Mucosa of stomach (tissue), 1 donor: ENCODE data around the gene SPAG6.

Experiments used
- H3K27me3 ChIP-seq: one replicate; pipeline ENCODE4 v1.7.0; 2013; ENCODE audit warnings: mild to moderate bottlenecking, low read length; ENCODE audit not compliant: control insufficient read depth, insufficient read depth
- H3K36me3 ChIP-seq: one replicate; pipeline ENCODE4 v1.7.0; 2013; ENCODE audit warnings: low read length; ENCODE audit not compliant: control insufficient read depth, insufficient read depth
- H3K4me1 ChIP-seq: one replicate; pipeline ENCODE4 v1.7.0; 2013; ENCODE audit warnings: mild to moderate bottlenecking, low read length; ENCODE audit not compliant: control insufficient read depth, insufficient read depth
- H3K4me3 ChIP-seq: one replicate; pipeline ENCODE4 v1.7.0; 2013; ENCODE audit warnings: low read length
- H3K9ac ChIP-seq: one replicate; pipeline ENCODE4 v1.7.0; 2013; ENCODE audit warnings: mild to moderate bottlenecking, low read length, moderate library complexity
- H3K9me3 ChIP-seq: one replicate; pipeline ENCODE4 v1.7.0; 2013; ENCODE audit warnings: mild to moderate bottlenecking, low read length, moderate library complexity; ENCODE audit not compliant: control insufficient read depth
- donor health status: Pancreatic carcinoma.

The SPAG6 gene

GRCh38 chr10:22338931-22339330, 6.4 kb upstream of the SPAG6 start:
- H3K4me3 ChIP-seq: no peak overlapping the region
- H3K9ac ChIP-seq: no peak overlapping the region
- no peaks in the 10 kb centered on the region for H3K36me3 ChIP-seq
- peaks cover 5% of the 10 kb centered on the region for H3K9me3 ChIP-seq
- peaks cover 91% of the 10 kb centered on the region for H3K27me3 ChIP-seq
- peaks cover 32% of the 10 kb centered on the region for H3K4me1 ChIP-seq

GRCh38 chr10:22339761-22340328, 5.5 kb upstream of the SPAG6 start:
- Histone ChIP-seq H3K27me3 (peaks cover 91% of the 10 kb centered on the region), H3K9me3 (peaks cover 5% of the 10 kb centered on the region)

GRCh38 chr10:22340329-22341189, 4.7 kb upstream of the SPAG6 start:
- peaks cover 21% of the 10 kb centered on the region for H3K4me1 ChIP-seq
- peak overlapping the region; percentile 57 for H3K4me3 ChIP-seq
- H3K9ac ChIP-seq: peak overlapping the region; percentile 87
- peaks cover 91% of the 10 kb centered on the region for H3K27me3 ChIP-seq
- H3K36me3 ChIP-seq: no peaks in the 10 kb centered on the region
- peaks cover 4% of the 10 kb centered on the region for H3K9me3 ChIP-seq

More at GRCh38 chr10:22339761-22340328, 5.5 kb upstream of the SPAG6 start:
- peak overlapping the region; percentile 57 for H3K4me3 ChIP-seq
- no peaks in the 10 kb centered on the region for H3K36me3 ChIP-seq
- peak overlapping the region; percentile 87 for H3K9ac ChIP-seq
- peaks cover 24% of the 10 kb centered on the region for H3K4me1 ChIP-seq

GRCh38 chr10:22341190-22341925, 3.9 kb upstream of the SPAG6 start:
- Histone ChIP-seq H3K27me3 (peaks cover 90% of the 10 kb centered on the region), H3K4me1 (peaks cover 13% of the 10 kb centered on the region), H3K4me3 (peak overlapping the region; percentile 43), H3K9ac (peak overlapping the region; percentile 87), H3K36me3 (no peaks in the 10 kb centered on the region), H3K9me3 (no peaks in the 10 kb centered on the region)

GRCh38 chr10:22341926-22342196, 3.4 kb upstream of the SPAG6 start:
- Histone ChIP-seq H3K36me3 (no peaks in the 10 kb centered on the region), H3K27me3 (peaks cover 86% of the 10 kb centered on the region), H3K4me3 (no peak overlapping the region), H3K9ac (no peak overlapping the region), H3K9me3 (no peaks in the 10 kb centered on the region), H3K4me1 (peaks cover 8% of the 10 kb centered on the region)

GRCh38 chr10:22342421-22342820, 2.9 kb upstream of the SPAG6 start:
- Histone ChIP-seq H3K9ac (no peak overlapping the region), H3K36me3 (no peaks in the 10 kb centered on the region), H3K27me3 (peaks cover 84% of the 10 kb centered on the region), H3K4me3 (no peak overlapping the region), H3K4me1 (peaks cover 7% of the 10 kb centered on the region), H3K9me3 (no peaks in the 10 kb centered on the region)

- Histone ChIP-seq H3K9ac (no peak overlapping the region), H3K27me3 (peaks cover 71% of the 10 kb centered on the region), H3K4me1 (peaks cover 7% of the 10 kb centered on the region), H3K9me3 (no peaks in the 10 kb centered on the region), H3K4me3 (no peak overlapping the region), H3K36me3 (no peaks in the 10 kb centered on the region)
These were observed 1.6 kb upstream of the SPAG6 start for GRCh38 chr10:22343731-22344130.

GRCh38 chr10:22344249-22344648, 1.0 kb upstream of the SPAG6 start:
- Histone ChIP-seq H3K36me3 (no peaks in the 10 kb centered on the region), H3K9me3 (no peaks in the 10 kb centered on the region), H3K27me3 (peaks cover 66% of the 10 kb centered on the region), H3K9ac (no peak overlapping the region), H3K4me1 (peaks cover 7% of the 10 kb centered on the region), H3K4me3 (no peak overlapping the region)

- no peak overlapping the region for H3K9ac ChIP-seq
- peaks cover 60% of the 10 kb centered on the region for H3K27me3 ChIP-seq
- peaks cover 7% of the 10 kb centered on the region for H3K4me1 ChIP-seq
- H3K36me3 ChIP-seq: no peaks in the 10 kb centered on the region
- H3K9me3 ChIP-seq: no peaks in the 10 kb centered on the region
- no peak overlapping the region for H3K4me3 ChIP-seq
These were observed 455 bp upstream of the SPAG6 start for GRCh38 chr10:22344781-22345300.

GRCh38 chr10:22346096-22346661, 883 bp downstream of the SPAG6 start:
- Histone ChIP-seq H3K4me3 (no peak overlapping the region), H3K4me1 (peaks cover 5% of the 10 kb centered on the region), H3K9ac (no peak overlapping the region), H3K9me3 (no peaks in the 10 kb centered on the region), H3K27me3 (peaks cover 55% of the 10 kb centered on the region), H3K36me3 (no peaks in the 10 kb centered on the region)

- Histone ChIP-seq H3K36me3 (no peaks in the 10 kb centered on the region), H3K9me3 (no peaks in the 10 kb centered on the region), H3K4me3 (no peak overlapping the region), H3K4me1 (no peaks in the 10 kb centered on the region), H3K9ac (no peak overlapping the region), H3K27me3 (peaks cover 24% of the 10 kb centered on the region)
These were observed 4.5 kb downstream of the SPAG6 start for GRCh38 chr10:22349755-22350154.
